Measurements from ENCODE around the gene SEMA5A.
"Not testable (repeated sequence)": the region's sequence is repeated elsewhere in the genome, so short reads cannot be mapped to it uniquely, and the experiment has no call there.

The SEMA5A gene

DNA sequence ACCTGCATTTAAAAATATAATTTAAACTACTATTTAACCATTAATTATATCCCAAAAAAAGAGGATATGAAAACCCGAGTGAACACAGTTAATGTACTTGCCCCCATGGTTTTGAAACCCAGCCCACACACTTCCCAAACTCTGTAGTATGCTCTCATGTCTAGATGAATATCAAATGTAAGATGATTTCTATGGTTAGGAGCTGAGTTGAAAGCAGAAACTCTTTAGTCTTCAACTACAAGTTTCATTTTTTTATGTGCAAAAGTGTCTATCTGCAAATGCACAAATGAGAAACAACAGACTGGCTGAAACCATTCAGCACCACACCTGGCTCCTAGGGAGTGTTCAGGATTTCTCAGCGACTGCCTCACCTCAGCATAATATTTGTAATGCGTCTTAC lies 183.3 kb downstream of the SEMA5A start:
- no peak for DNase-seq (ENCODE audit: low read depth, low spot score)

GRCh38 chr5:9361835-9362234 lies 184.0 kb downstream of the SEMA5A start:
- DNase-seq (ENCODE audit: low read depth, low spot score) = peak; percentile 59

GRCh38 chr5:9358961-9359685 lies 186.8 kb downstream of the SEMA5A start:
- DNase-seq (ENCODE audit: low read depth, low spot score) = no peak

DNA sequence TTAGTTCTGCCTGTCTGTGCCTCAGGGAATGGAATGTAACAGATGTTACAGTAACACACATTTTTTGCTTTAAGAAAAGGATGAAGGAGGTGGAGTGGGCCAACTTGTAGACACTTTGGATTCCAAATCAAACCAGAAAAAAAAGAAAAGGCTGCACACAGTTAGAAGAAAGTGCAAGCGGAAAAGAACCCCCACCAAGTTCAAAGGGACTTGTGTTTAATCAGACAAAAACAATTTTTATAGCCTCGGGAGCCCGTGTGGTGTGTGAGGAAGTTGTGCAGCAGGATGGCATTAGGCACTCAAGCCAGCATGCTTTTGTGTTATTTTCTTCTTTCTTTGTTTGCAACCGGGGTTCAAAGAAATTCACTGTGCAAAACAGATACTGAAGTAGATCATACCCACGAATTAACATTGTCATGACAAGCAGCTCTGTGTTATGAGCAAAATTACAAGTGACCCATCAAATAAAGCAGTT lies 189.5 kb downstream of the SEMA5A start:
- DNase-seq (ENCODE audit: low read depth, low spot score) = no peak

DNA sequence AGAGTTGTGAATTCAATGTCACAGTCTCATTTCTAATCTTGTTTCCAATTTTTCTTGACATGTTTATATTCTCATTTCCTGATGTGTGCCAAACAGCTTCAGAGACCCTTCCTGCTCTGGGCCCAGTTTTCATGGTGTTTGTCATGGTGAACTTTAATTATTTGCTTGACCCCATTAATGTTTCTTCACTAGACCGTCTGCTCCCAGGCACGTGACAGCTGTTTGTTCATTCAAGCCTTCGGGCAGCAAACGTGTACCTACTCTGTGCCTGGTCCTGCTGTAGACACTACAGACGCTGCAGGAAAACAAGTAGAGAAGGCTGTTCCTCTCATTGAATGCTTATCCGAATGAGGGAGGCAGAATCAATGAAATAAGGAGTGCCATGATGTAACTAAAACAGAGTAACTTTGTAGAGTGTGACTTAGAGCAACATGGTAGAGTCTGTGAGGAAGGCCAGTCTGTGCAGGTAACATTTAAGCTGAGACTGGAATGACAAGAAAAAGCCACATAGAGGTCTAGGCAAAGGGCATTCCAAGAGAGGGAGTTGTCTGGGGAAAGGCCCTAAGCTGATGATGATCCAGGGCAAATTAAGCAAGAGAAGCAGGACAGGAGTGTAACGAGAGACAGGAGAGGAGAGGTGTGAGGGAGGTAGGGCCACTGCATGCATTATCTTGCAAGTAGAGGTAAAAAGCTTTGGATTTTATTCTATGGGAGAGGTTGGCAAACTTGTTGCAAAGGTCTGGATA lies 191.4 kb downstream of the SEMA5A start:
- DNase-seq (ENCODE audit: low read depth, low spot score) = no peak

DNA sequence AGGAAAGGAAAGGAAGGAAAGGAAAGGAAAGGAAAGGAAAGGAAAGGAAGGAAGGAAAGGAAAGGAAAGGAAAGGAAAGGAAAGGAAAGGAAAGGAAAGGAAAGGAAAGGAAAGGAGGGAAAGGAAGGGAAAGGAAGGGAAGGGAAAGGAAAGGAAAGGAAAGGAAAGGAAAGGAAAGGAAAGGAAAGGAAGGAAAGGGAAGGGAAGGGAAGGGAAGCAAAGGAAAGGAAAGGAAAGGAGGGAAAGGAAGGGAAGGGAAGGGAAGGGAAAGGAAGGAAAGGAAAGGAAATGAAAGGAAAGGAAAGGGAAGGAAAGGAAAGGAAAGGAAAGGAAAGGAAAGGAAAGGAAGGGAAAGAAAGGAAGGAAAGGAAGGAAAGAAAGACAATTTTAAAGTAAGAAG lies 192.8 kb downstream of the SEMA5A start:
- DNase-seq (ENCODE audit: low read depth, low spot score) = not testable (repeated sequence)

DNA sequence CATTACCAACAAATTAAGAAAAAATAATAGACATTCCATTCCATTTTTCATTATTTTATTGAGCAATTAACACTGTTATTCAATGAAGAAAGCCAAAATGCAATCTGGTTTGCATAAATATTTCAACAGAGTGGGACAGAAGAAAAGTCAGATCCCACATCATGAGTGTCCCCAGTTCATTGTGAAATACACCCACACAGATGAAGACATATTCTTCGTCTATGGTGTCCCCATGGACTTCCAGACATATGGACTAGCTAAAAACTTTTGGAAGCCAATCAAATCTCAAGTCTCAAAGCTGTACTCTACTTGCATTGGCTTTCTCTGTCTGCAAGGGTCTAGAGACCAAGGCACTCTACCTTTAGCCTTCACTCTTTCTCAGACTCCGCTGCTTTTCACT lies 194.3 kb downstream of the SEMA5A start:
- DNase-seq (ENCODE audit: low read depth, low spot score) = no peak

DNA sequence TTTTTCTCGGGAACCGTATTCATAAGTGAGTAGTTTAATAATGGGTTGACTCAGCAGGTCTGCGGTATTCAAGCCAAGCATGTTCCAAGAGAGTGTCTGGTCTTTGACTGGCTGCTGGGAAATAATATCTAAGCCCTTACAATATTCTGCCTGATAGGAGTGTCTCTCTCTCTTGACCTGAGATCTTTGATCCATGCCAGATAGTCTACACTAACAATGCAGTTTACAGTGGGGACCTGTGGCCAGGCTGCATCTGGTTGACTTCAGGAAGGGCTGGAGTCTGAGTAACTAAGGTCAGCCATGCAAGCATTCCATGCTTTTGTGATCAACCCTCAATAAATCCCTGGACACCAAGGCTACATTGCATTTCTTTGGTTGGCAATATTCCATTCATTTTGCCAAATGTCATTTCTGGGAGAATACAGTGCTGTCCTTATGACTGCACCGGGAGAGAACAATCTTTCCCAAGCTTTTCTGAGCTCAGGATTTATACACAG lies 195.5 kb downstream of the SEMA5A start:
- no peak for DNase-seq (ENCODE audit: low read depth, low spot score)

GRCh38 chr5:9348401-9348996 lies 197.4 kb downstream of the SEMA5A start:
- no peak for DNase-seq (ENCODE audit: low read depth, low spot score)

GRCh38 chr5:9347541-9348295 lies 198.2 kb downstream of the SEMA5A start:
- no peak for DNase-seq (ENCODE audit: low read depth, low spot score)

DNA sequence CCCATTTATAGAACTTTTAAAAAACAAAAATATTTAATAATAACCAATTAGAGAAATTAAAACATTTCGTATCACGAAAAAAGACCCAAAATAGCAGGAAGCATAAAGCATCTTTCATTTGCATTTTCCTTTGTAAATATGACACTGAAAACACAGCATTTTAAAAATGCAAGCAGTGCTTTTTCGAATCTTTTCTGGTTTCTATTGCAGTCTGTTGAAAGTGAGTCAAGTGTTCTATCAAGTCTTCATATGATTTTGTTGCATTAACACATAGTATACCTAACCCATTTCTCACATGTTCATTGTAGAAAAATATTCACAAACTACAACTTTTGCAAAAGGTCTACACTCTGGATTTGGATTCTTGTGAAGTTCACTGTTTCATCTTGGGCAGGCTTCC lies 198.8 kb downstream of the SEMA5A start:
- DNase-seq (ENCODE audit: low read depth, low spot score) = no peak

- DNase-seq (ENCODE audit: low read depth, low spot score) = no peak
These were observed 201.1 kb downstream of the SEMA5A start for GRCh38 chr5:9344751-9345240.

GRCh38 chr5:9343146-9343850 lies 202.6 kb downstream of the SEMA5A start:
- DNase-seq (ENCODE audit: low read depth, low spot score) = no peak

DNA sequence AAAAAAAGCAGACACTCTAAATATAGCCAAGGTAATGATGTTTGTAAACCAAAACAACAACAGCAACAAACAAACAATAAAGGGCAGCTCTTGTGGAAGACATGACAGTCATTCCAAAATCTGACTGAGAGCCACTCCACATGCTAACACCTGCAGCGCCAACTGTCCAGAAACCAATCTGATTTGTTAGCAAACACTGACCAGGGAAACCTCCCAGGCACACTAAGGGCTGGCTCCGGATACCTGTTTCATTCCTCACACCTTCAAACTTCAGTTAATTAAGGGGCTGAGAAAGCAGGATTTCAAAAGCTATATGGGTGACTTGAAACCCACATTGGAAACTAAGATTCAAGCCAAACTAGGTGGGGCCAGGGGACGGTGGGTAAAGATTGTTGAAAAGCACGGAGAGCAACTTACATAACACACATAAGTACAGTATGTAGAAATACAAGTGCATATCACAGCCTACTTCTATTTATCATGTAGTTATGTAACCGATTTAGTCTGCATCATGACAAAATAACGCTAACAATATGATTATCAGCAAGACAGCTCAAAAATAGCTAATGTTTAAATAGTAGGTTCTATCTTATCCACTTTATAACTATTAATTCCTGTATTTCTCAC lies 203.6 kb downstream of the SEMA5A start:
- no peak for DNase-seq (ENCODE audit: low read depth, low spot score)

DNA sequence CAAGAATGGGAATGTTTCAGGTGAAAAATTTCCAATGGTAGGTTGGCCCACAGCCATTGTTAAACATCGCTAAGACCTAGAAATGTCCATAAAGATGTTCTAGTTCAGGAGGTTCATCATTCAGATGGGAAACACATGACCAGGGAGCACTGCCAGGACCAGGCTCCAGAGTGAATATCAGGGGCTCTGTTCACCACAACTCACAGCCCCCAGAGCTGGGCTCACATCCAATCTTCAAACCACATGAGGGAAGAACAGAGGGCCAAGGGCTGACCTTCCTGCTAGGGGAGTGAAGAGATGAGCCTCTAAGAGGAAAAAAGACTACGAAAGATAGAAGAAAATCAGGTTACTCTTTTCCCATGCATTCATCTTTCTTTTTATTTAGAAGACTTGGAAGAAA lies 205.8 kb downstream of the SEMA5A start:
- DNase-seq (ENCODE audit: low read depth, low spot score) = no peak

GRCh38 chr5:9339206-9339818 lies 206.6 kb downstream of the SEMA5A start:
- DNase-seq (ENCODE audit: low read depth, low spot score) = no peak

- no peak for DNase-seq (ENCODE audit: low read depth, low spot score)
These were observed 207.1 kb downstream of the SEMA5A start for GRCh38 chr5:9338796-9339195.

- no peak for DNase-seq (ENCODE audit: low read depth, low spot score)
These were observed 207.8 kb downstream of the SEMA5A start for GRCh38 chr5:9337928-9338595.

DNA sequence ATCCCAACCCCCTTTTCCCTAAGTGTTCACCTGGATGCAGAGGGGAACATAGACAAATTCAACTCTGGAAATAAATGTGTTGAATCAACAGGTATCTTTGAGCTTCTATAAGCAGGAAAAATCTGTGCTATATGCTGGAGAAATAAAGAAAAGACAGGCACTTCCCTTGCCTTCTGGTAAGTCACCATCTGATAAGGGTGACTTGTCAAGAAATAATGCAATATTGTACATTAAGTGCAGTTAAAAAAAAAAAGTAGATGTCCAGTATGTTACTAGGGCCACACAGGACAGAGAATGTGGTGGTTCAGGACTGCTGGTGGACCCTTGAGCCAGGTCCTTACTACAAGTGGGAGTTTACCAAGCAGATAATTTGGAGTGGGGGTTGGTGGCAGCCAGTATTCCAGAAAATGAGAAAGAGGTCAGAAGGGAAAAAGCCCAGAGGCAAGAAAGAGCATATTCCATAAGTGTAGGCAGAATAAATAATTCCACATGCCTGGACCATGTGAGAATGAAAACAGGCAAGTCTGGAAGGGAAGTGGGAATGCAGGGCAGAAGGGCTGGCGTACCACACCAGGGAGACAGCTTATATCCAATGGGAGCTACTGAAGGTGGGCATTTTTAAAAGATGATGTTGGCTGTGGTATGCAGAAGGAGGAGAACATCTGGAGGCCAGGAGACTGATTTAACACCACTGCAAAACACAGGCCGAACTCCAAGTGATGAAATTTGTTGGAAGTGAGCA lies 209.9 kb downstream of the SEMA5A start:
- no peak for DNase-seq (ENCODE audit: low read depth, low spot score)
